SU-DHL-6 (cell line): ENCODE measurements around the gene CAPN8.

Experiments
- CTCF ChIP-seq: fragments of 200-600 bp; sonication (generic); IDR thresholded peaks from one replicate; pipeline ENCODE4 v1.5.1; 2017; ENCODE audit warnings: antibody characterized with exemption, mild to moderate bottlenecking, low read length, moderate library complexity; ENCODE audit not compliant: insufficient read depth, poor library complexity, severe bottlenecking
- EZH2phosphoT487 ChIP-seq: fragments of 200-600 bp; sonication (generic), shearing (Covaris generic); conservative IDR thresholded peaks from 2 replicates; pipeline ENCODE4 v1.6.1; 2018; ENCODE audit warnings: mild to moderate bottlenecking, antibody characterized with exemption, low read length, moderate library complexity, mixed read lengths

GRCh38 chr1:223618680-223619079, 46.8 kb downstream of the CAPN8 start:
- no peak for TF ChIP-seq CTCF
- no peak for TF ChIP-seq EZH2phosphoT487
